ENCODE results near the gene COMMD3.

DNA sequence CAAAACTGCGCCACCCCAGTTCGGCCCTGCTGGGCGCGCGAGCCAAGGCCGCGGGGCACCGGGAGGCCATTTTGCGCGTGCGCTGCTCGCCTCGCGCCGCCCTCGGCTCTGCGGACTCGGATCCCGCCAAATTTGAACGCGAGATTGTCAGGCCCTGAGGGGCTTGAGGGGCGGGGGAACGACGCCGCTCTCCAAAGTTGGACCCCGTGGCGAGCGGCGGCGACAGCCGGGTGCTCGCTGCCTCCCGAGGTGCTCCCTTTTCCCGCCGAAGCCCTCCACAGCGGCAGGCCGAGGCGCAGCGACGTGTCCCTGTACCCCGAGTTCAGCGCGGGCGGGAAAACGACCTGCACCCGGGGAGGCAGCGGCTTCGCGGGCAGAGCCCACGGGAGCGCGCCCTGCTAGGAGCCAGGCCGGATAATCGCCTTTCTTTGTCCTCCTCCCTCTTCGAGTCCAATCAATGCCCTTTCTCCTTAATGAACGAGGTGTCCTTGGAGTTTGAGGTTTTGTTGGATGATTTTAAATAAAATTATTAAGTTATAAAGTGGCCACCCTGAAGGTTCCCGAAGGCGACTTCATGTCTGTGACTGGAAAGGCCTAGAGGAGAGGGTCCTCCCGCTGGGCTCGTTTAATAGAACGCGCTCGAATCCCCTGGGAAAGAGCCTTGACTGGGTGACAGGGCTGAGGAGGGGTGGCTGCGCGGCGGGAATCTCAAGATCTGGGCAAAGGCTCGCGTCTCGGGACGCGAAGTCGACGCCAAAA is 18.4 kb downstream of the COMMD3 start:
- TF ChIP-seq POLR2A (IDR thresholded peaks at IDR 0.05) (no peak), POLR2AphosphoS5 (IDR thresholded peaks at IDR 0.05) (peak in 2 of 3 donors; percentile 55 to 69)

Data from spleen (tissue), 3 donors.